ENCODE results near the gene STX3.

DNA sequence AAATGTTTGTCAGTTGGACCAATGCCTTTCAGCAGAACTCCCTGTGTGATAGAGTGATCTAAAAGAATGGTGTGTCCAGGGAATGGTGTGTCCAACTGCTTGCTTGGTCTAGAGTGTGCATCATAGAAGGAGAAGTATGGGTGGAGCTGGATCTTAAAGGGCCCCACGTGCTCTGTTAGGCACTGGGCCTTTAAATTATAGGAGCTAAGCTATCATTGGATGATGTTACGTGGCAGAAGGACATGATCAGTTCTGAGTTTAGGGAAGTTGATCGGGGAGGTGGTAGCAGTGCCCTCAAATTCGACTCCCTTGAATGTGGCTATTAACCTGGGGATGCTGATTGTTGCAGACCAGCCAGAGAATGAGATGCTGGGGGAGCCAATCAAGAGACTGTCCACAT, 16.4 kb downstream of the STX3 start:
- TF ChIP-seq CTCF (IDR thresholded peaks at IDR 0.05), result no peak
- TF ChIP-seq POLR2AphosphoS5 (IDR thresholded peaks at IDR 0.05), result no peak
